Activated CD8-positive, alpha-beta T cell treated with anti-CD3 and anti-CD28 coated beads, Interleukin-2, amount 10 ng/mL, durations not matched to agents 7 days and 5 days (primary cell): ENCODE data around the gene ITGB3. TPM values are rescaled to one million over a fixed set of nuclear protein-coding genes. Genes with fewer than 3 reads are reported as not detected.
"Not testable (repeated sequence)": the region's sequence is repeated elsewhere in the genome, so short reads cannot be mapped to it uniquely, and the experiment has no call there.

ENCODE experiments used
- ATAC-seq: fragments of 150-1000 bp; cut with Tn5 transposase; one replicate; pipeline ENCODE4 v1.10.0; 2021; ENCODE audit warnings: moderate library complexity
- CTCF ChIA-PET: fragments of 350-600 bp; sonication (Branson Sonifier 250); formaldehyde crosslinking; loops from one replicate; lab custom pipeline; 2021; ENCODE audit warnings: antibody characterized with exemption; lab: Charles Lee
- POLR2A ChIA-PET: fragments of 350-600 bp; sonication (Branson Sonifier 250); formaldehyde crosslinking; loops from one replicate; lab custom pipeline; 2021; ENCODE audit warnings: antibody characterized with exemption; lab: Charles Lee
- DNase-seq: peaks from one replicate; pipeline ENCODE4 v3.0.0-alpha.2; 2020
- H3K27ac Mint-ChIP-seq: one replicate; pipeline ENCODE4 v1.8.0; 2021; ENCODE audit warnings: mild to moderate bottlenecking, mixed read lengths
- H3K27me3 Mint-ChIP-seq: one replicate; pipeline ENCODE4 v1.8.0; 2021; ENCODE audit warnings: low read depth, mixed read lengths
- H3K36me3 Mint-ChIP-seq: one replicate; pipeline ENCODE4 v1.8.0; 2021; ENCODE audit warnings: low read depth, mixed read lengths
- H3K4me1 Mint-ChIP-seq: one replicate; pipeline ENCODE4 v1.8.0; 2021; ENCODE audit warnings: low read depth, mixed read lengths
- H3K4me3 Mint-ChIP-seq: one replicate; pipeline ENCODE4 v1.8.0; 2021; ENCODE audit warnings: mild to moderate bottlenecking, mixed read lengths
- H3K9me3 Mint-ChIP-seq: one replicate; pipeline ENCODE4 v1.8.0; 2022; ENCODE audit warnings: mixed read lengths; ENCODE audit not compliant: insufficient read depth
- total RNA-seq, 2 experiments: library from RNA; stranded (reverse); gene quantifications; one replicate each; pipeline ENCODE4 v1.2.3, GENCODE V29; 2021

Gene ITGB3
- total RNA-seq, 2 experiments from 2014 or later, result 0.29 to 0.73 TPM

DNA sequence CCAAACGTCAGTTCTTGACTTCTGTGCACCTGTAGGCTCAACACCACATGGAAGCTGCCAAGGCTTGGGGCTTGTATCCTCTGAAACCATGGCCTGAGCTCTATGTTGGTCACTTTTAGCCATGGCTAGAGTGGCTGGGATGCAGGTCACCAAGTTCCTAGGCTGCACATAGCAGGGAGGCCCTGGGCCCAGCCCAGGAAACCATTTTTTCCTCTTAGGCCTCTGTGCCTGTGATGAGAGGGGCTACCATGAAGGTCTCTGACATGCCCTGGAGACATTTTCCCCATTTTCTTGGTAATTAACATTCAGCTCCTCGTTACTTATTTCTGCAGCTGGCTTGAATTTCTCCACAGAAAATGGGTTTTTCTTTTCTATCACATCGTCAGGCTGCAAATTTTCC lies 15.3 kb downstream of the ITGB3 start:
- CTCF ChIA-PET, result not testable (repeated sequence)

DNA sequence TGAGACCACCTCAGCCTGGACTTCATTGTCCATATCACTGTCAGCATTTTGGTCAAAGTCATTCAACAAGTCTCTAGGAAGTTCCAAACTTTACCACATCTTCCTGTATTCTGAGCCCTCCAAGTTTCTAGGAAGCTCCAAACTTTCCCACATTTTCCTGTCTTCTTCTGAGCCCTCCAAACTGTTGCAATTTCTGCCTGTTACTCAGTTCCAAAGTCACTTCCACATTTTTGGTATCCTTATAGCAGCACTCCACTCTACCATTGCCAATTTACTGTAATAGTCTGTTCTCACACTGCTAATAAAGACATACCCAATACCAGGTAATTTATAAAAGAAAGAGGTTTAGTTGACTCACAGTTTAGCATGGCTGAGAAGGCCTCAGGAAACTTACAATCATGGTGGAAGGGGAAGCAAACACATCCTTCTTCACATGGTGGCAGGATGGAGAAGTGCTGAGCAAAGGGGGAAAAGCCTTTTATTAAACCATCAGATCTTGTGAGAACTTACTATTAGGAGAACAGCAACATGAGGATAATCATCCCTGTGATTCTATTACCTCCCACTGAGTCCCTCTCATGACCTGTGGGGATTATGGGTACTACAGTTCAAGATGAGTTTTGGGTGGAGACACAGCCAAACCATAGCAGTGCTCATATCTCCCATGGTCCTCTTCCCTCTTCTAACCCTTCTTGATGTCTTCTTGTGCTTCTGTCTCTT lies 16.1 kb downstream of the ITGB3 start:
- H3K27ac Mint-ChIP-seq, DNase-seq, POLR2A ChIA-PET, ATAC-seq, H3K36me3 Mint-ChIP-seq, CTCF ChIA-PET, H3K4me1 Mint-ChIP-seq, H3K9me3 Mint-ChIP-seq, H3K4me3 Mint-ChIP-seq: not testable (repeated sequence)
- H3K27me3 Mint-ChIP-seq, result peaks cover 23% of the 10 kb centered on the region

More for the DNA sequence above, 15.3 kb downstream of the ITGB3 start:
- H3K36me3 Mint-ChIP-seq, H3K4me1 Mint-ChIP-seq, H3K9me3 Mint-ChIP-seq, POLR2A ChIA-PET, DNase-seq, H3K4me3 Mint-ChIP-seq, ATAC-seq, H3K27ac Mint-ChIP-seq: not testable (repeated sequence)
- peaks cover 24% of the 10 kb centered on the region for H3K27me3 Mint-ChIP-seq

GRCh38 chr17:47270946-47271705 lies 17.5 kb downstream of the ITGB3 start:
- ChIA-PET CTCF (interaction anchor here (0.7 kb wide), 1 partner anchor 42 kb away, joined by 3 read pairs; no protein-coding TSS in a partner anchor), POLR2A (no interaction called here)
- H3K4me1 Mint-ChIP-seq, result no peaks in the 10 kb centered on the region
- no peak for ATAC-seq
- no peaks in the 10 kb centered on the region for H3K36me3 Mint-ChIP-seq
- peaks cover 22% of the 10 kb centered on the region for H3K27me3 Mint-ChIP-seq
- H3K4me3 Mint-ChIP-seq, result no peak overlapping the region
- peaks cover 5% of the 10 kb centered on the region for H3K9me3 Mint-ChIP-seq
- DNase-seq, result no peak
- H3K27ac Mint-ChIP-seq, result no peak overlapping the region

DNA sequence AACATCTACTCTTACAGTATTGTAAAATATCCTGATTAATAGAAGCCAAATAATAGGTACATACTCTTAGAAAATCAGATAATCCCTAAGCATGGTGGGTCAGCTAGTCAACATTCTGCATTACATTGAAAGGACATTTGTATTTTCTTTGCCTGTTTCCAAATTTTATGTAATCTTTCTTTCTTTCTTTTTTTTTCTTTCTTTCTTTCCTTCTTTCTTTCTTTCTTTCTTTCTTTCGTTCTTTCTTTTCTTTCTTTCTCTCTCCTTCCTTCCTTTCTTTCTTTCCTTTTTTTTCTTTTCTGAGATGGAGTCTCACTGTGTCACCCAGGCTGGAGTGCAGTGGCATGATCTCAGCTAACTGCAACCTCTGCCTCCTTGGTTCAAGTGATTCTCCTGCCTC lies 18.9 kb downstream of the ITGB3 start:
- Mint-ChIP-seq H3K36me3 (no peaks in the 10 kb centered on the region), H3K27ac (no peak overlapping the region), H3K27me3 (peaks cover 28% of the 10 kb centered on the region), H3K9me3 (peaks cover 5% of the 10 kb centered on the region), H3K4me1 (no peaks in the 10 kb centered on the region), H3K4me3 (no peak overlapping the region)
- ChIA-PET POLR2A (no interaction called here), CTCF (no interaction called here)
- DNase-seq, result no peak
- no peak for ATAC-seq

DNA sequence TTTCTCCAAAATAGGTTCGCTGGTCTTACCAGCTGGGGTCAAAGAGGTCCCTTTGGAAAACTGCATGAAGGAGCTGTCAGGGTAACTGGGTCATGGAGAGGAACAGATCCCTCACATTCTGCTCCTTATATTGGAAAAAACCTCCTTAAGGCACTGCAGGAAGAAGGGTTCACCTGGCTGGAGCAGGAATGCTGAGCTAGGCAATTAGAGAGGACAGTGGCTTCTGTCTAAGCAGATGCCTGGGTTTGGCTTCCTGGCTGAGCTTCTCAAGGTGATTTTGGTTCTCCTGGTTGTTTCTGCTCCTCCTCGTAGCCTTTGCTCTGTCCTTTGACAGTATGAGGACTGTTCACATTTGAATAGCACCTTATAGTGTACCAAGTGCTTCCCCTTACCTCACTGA lies 19.6 kb downstream of the ITGB3 start:
- ATAC-seq (no peak), DNase-seq (no peak)
- ChIA-PET CTCF (no interaction called here), POLR2A (no interaction called here)
- Mint-ChIP-seq H3K27ac (no peak overlapping the region), H3K9me3 (peaks cover 5% of the 10 kb centered on the region), H3K4me1 (no peaks in the 10 kb centered on the region), H3K36me3 (no peaks in the 10 kb centered on the region), H3K4me3 (no peak overlapping the region), H3K27me3 (peaks cover 28% of the 10 kb centered on the region)

DNA sequence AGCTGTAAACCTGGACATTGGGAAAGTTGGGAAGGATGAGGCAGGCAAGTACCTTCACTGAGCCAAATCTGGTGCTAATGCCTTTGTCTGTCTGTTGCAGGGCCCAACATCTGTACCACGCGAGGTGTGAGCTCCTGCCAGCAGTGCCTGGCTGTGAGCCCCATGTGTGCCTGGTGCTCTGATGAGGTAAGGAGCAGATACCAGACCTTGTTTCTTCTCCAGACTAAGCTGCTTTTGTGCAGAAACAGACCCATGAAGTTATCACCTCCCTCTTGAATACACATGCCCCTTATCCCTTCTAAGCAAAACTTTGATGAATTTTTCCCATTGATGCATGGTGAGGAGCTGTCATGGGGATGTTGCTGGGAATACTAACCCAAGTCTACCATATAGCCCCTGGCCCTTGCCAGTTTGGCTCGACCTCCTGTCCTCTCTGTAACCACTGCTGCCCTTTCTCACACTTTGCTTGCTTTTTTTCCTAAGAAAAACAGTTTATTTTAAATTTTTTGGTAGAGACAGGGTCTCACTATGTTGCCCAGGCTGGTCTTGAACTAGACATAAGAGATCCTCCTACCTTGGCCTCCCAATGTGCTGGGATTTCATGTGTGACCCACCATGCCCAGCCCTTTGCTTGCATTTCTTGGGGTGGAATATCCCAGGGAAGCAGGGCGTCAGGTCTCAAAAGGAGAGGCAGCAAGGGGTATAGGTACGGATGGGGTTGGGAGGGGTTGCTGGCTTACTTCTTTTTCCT lies 20.9 kb downstream of the ITGB3 start:
- Mint-ChIP-seq H3K36me3 (no peaks in the 10 kb centered on the region), H3K4me3 (no peak overlapping the region), H3K27ac (no peak overlapping the region), H3K27me3 (peaks cover 26% of the 10 kb centered on the region), H3K9me3 (peaks cover 2% of the 10 kb centered on the region), H3K4me1 (peaks cover 7% of the 10 kb centered on the region)
- CTCF ChIA-PET, result no interaction called here
- no peak for DNase-seq
- POLR2A ChIA-PET, result no interaction called here
- ATAC-seq, result no peak

DNA sequence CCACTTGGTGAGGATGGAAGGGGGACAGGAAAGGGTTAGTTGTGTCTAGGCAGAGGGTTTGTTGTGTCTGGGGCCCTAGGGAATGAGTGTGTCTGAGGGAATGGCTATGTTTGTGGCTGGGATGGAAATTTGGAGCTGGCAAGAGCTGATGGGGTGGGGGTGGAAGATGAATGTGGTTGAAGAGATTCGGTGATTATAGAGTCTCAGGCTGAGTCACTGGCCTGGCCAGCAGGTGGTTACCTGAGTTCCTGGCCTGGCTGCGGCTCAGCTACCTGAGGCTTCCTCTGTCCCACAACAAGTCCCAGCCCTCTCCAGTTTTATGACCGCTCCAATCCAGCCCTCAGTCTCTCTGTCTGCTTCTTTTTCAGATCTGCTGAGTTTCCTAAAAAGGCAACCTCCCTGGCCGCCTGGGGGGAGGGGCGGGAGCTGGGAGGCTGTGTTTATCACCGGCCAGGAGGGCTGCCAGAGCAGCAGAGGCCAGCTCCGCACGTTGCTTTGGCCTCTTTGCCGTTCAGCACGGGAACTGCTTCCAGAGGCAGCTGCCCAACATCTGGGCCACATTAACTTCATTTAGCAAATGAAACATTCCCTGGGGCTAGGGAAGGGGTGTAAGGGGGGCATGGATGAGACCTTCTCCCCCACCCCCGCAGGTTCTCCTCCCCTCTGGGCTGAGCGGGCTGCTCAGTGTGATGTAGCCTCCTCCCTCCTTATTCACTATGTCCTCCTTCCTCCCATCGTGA lies 21.8 kb downstream of the ITGB3 start:
- Mint-ChIP-seq H3K4me3 (no peak overlapping the region), H3K4me1 (peaks cover 9% of the 10 kb centered on the region), H3K27me3 (peaks cover 23% of the 10 kb centered on the region), H3K27ac (no peak overlapping the region), H3K9me3 (no peaks in the 10 kb centered on the region), H3K36me3 (no peaks in the 10 kb centered on the region)
- ATAC-seq, result no peak
- ChIA-PET CTCF (no interaction called here), POLR2A (no interaction called here)
- DNase-seq, result no peak

DNA sequence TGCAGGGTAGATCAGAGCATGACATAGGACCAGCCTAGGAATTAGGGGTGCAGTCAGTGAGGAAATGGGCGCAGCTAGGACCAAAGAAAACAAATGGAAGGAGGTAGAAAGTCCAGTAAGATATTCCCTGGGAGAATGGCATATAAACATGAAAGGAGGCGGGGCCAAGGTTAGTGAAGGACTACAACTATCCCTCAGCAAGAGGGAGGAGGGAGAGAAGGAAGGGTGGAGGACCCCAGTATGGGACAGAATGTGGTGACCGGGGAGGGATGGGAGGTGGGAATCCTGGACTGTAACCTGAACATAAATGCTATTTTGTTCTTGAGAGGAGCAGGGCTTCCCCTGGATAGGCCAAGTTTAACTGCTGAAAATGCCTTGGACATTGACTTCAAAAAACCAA lies 22.8 kb downstream of the ITGB3 start:
- Mint-ChIP-seq H3K27ac (no peak overlapping the region), H3K4me3 (no peak overlapping the region), H3K9me3 (no peaks in the 10 kb centered on the region), H3K36me3 (no peaks in the 10 kb centered on the region), H3K27me3 (peaks cover 21% of the 10 kb centered on the region), H3K4me1 (peaks cover 9% of the 10 kb centered on the region)
- DNase-seq (no peak), ATAC-seq (no peak)
- CTCF ChIA-PET, result no interaction called here
- POLR2A ChIA-PET, result no interaction called here

- DNase-seq (no peak), ATAC-seq (no peak)
- POLR2A ChIA-PET, result interaction anchor here (0.8 kb wide), 1 partner anchor 23 kb away, joined by 3 read pairs; no protein-coding TSS in a partner anchor
- no peaks in the 10 kb centered on the region for H3K36me3 Mint-ChIP-seq
- H3K4me1 Mint-ChIP-seq, result peaks cover 9% of the 10 kb centered on the region
- no peak overlapping the region for H3K27ac Mint-ChIP-seq
- H3K9me3 Mint-ChIP-seq, result no peaks in the 10 kb centered on the region
- CTCF ChIA-PET, result no interaction called here
- H3K27me3 Mint-ChIP-seq, result peaks cover 21% of the 10 kb centered on the region
- H3K4me3 Mint-ChIP-seq, result no peak overlapping the region
Observed at GRCh38 chr17:47276868-47277267, 23.2 kb downstream of the ITGB3 start.

DNA sequence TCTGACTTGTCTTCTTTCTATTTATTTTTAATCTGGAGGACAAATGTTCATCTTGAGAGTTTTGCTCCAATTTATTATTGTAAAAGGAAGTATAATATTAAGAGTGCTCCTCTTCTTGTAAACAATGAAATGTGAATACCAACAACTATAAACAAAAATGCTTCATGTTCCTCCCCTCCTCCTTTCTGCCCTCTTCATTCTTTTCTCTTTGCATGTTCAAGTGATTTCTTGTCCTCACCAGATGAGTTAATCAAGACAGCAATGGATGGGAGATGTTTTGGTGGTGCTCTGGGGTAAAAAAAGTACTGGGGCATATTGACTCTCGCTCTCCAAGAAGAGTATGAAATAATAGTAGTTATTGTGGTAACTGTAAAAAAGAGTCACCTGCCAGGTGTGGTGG lies 24.3 kb downstream of the ITGB3 start:
- no peak overlapping the region for H3K4me3 Mint-ChIP-seq
- H3K27ac Mint-ChIP-seq, result no peak overlapping the region
- DNase-seq (no peak), ATAC-seq (no peak)
- ChIA-PET POLR2A (interaction anchor here (0.8 kb wide), 1 partner anchor 24 kb away, joined by 3 read pairs; no protein-coding TSS in a partner anchor), CTCF (no interaction called here)
- H3K9me3 Mint-ChIP-seq, result no peaks in the 10 kb centered on the region
- peaks cover 9% of the 10 kb centered on the region for H3K4me1 Mint-ChIP-seq
- H3K27me3 Mint-ChIP-seq, result peaks cover 21% of the 10 kb centered on the region
- no peaks in the 10 kb centered on the region for H3K36me3 Mint-ChIP-seq

- Mint-ChIP-seq H3K9me3 (no peaks in the 10 kb centered on the region), H3K4me1 (peaks cover 9% of the 10 kb centered on the region), H3K36me3 (no peaks in the 10 kb centered on the region), H3K4me3 (no peak overlapping the region), H3K27me3 (peaks cover 22% of the 10 kb centered on the region), H3K27ac (no peak overlapping the region)
- ChIA-PET POLR2A (no interaction called here), CTCF (no interaction called here)
- DNase-seq, result no peak
- ATAC-seq, result no peak
Observed at GRCh38 chr17:47278561-47278960, 24.9 kb downstream of the ITGB3 start.
